ENCODE measurements around the gene HOXC9.

Gene HOXC9

GRCh38 chr12:53985994-53986685 lies 13.8 kb upstream of the HOXC9 start:
- DNase-seq (ENCODE audit: low read depth), result peak; percentile 81
- 0 out of 2 replicates have a peak, but pooled peaks have one; percentile 7 for TF ChIP-seq CTCF (conservative IDR thresholded peaks at IDR 0.05; ENCODE audit: low read length)
- H3K4me3 ChIP-seq (ENCODE audit: low read length), result peak overlapping the region; percentile 98

GRCh38 chr12:53986686-53987483 lies 13.1 kb upstream of the HOXC9 start:
- DNase-seq (ENCODE audit: low read depth), result no peak
- H3K4me3 ChIP-seq (ENCODE audit: low read length), result peak overlapping the region; percentile 98
- no peak for TF ChIP-seq CTCF (conservative IDR thresholded peaks at IDR 0.05; ENCODE audit: low read length)

GRCh38 chr12:53987787-53988230 lies 12.2 kb upstream of the HOXC9 start:
- H3K4me3 ChIP-seq (ENCODE audit: low read length), result peak overlapping the region; percentile 98
- no peak for TF ChIP-seq CTCF (conservative IDR thresholded peaks at IDR 0.05; ENCODE audit: low read length)
- no peak for DNase-seq (ENCODE audit: low read depth)

- DNase-seq (ENCODE audit: low read depth), result no peak
- no peak for TF ChIP-seq CTCF (conservative IDR thresholded peaks at IDR 0.05; ENCODE audit: low read length)
- H3K4me3 ChIP-seq (ENCODE audit: low read length), result peak overlapping the region; percentile 98
Observed at GRCh38 chr12:53988541-53989226, 11.3 kb upstream of the HOXC9 start.

GRCh38 chr12:53989227-53990113 lies 10.5 kb upstream of the HOXC9 start:
- DNase-seq (ENCODE audit: low read depth), result peak; percentile 88
- peak overlapping the region; percentile 98 for H3K4me3 ChIP-seq (ENCODE audit: low read length)
- TF ChIP-seq CTCF (conservative IDR thresholded peaks at IDR 0.05; ENCODE audit: low read length), result peak; percentile 76

GRCh38 chr12:53990311-53991076 lies 9.5 kb upstream of the HOXC9 start:
- no peak for DNase-seq (ENCODE audit: low read depth)
- peak overlapping the region; percentile 98 for H3K4me3 ChIP-seq (ENCODE audit: low read length)
- TF ChIP-seq CTCF (conservative IDR thresholded peaks at IDR 0.05; ENCODE audit: low read length), result no peak

Measured in AG10803 (cell line).